ENCODE measurements around the gene HGD.
"Not testable (repeated sequence)": the region's sequence is repeated elsewhere in the genome, so short reads cannot be mapped to it uniquely, and the experiment has no call there.

Gene HGD

DNA sequence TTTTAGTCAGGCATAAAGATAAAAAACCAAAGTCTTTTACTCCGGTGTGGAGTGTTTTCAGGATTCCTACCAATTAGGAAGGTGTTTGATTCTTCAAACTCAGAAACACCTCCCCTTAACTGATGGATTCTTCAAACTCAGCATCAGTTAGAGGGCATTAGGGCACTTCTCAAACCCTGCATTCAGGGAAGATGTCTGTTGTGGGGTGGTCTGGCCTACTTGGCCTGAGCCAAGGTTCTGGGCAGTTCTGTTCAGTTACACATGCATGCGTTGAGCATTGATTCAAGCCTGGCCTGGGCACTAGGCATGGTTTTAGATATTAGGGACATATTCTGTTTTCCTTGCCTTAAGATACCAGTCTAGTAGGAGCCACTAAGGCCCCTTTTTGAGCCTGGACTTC, 1.0 kb downstream of the HGD start:
- H3K4me3 ChIP-seq (ENCODE audit: low read depth, low read length) = no peak overlapping the region
- DNase-seq (ENCODE audit: low read depth, low spot score) = no peak
- in situ Hi-C loops (cut with HindIII; ENCODE audit: low sequenced_read_pairs) = no loop called here
- TF ChIP-seq, protein P1, sequence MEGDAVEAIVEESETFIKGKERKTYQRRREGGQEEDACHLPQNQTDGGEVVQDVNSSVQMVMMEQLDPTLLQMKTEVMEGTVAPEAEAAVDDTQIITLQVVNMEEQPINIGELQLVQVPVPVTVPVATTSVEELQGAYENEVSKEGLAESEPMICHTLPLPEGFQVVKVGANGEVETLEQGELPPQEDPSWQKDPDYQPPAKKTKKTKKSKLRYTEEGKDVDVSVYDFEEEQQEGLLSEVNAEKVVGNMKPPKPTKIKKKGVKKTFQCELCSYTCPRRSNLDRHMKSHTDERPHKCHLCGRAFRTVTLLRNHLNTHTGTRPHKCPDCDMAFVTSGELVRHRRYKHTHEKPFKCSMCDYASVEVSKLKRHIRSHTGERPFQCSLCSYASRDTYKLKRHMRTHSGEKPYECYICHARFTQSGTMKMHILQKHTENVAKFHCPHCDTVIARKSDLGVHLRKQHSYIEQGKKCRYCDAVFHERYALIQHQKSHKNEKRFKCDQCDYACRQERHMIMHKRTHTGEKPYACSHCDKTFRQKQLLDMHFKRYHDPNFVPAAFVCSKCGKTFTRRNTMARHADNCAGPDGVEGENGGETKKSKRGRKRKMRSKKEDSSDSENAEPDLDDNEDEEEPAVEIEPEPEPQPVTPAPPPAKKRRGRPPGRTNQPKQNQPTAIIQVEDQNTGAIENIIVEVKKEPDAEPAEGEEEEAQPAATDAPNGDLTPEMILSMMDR (IDR thresholded peaks at IDR 0.05; ENCODE audit: low read depth, low read length) = no peak

DNA sequence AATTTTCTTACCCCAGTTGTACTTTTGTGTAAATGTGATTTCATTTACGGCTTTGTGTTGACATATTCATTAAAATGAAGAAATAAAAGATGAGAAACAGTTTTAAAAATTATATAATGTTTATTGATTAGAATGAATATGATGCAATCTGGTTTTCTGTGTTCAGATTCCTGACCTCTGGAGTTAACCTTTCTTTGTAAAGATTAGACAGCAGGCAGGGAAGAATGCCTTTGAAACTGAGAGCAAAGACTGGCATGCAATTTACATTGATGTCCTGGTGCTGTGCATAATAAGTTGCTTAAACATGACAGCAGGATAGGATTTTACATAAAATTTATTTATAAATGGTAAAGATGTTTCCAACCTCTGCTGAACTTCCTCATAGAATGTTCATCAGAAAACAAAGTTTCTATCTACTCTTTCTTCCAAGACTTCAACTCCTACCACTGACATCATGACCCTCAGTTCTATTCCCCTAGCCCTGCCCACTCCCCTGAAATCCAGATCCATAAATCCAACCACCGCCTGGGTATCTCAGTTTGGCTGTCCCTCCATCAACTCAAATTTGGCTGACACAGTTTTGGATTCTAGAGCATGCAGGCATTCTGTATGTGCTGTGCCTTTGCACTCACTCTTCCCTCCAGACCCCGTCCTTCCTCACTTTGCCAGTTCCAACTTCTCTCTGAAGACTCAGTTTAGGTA, 1.7 kb downstream of the HGD start:
- TF ChIP-seq, protein P1 (IDR thresholded peaks at IDR 0.05; ENCODE audit: low read depth, low read length) = no peak
- in situ Hi-C loops (cut with HindIII; ENCODE audit: low sequenced_read_pairs) = no loop called here
- DNase-seq (ENCODE audit: low read depth, low spot score) = no peak
- H3K4me3 ChIP-seq (ENCODE audit: low read depth, low read length) = no peak overlapping the region

GRCh38 chr3:120678984-120679383, 3.1 kb downstream of the HGD start:
- TF ChIP-seq, protein P1 (IDR thresholded peaks at IDR 0.05; ENCODE audit: low read depth, low read length) = no peak
- no peak for DNase-seq (ENCODE audit: low read depth, low spot score)
- in situ Hi-C loops (cut with HindIII; ENCODE audit: low sequenced_read_pairs) = no loop called here
- no peak overlapping the region for H3K4me3 ChIP-seq (ENCODE audit: low read depth, low read length)

GRCh38 chr3:120678331-120678947, 3.6 kb downstream of the HGD start:
- TF ChIP-seq, protein P1 (IDR thresholded peaks at IDR 0.05; ENCODE audit: low read depth, low read length) = no peak
- H3K4me3 ChIP-seq (ENCODE audit: low read depth, low read length) = no peak overlapping the region
- DNase-seq (ENCODE audit: low read depth, low spot score) = peak; percentile 78
- in situ Hi-C loops (cut with HindIII; ENCODE audit: low sequenced_read_pairs) = no loop called here

DNA sequence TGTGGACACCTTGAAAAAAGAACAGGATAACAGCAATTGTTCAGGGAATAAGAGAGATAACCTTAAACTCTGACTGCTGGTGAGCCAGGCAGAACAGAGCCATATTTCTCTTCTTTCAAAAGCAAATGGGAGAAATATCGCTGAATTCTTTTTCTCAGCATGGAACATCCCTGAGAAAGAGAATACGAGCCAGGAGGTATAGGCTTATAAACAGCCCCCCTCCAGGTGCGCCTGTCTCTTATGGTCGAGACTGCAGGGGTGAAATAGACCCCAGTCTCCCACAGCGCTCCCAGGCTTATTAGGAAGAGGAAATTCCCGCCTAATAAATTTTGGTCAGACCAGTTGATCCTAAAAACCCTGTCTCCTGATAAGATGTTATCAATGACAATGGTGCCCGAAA, 4.8 kb downstream of the HGD start:
- H3K4me3 ChIP-seq (ENCODE audit: low read depth, low read length); in situ Hi-C loops (cut with HindIII; ENCODE audit: low sequenced_read_pairs); DNase-seq (ENCODE audit: low read depth, low spot score): not testable (repeated sequence)

DNA sequence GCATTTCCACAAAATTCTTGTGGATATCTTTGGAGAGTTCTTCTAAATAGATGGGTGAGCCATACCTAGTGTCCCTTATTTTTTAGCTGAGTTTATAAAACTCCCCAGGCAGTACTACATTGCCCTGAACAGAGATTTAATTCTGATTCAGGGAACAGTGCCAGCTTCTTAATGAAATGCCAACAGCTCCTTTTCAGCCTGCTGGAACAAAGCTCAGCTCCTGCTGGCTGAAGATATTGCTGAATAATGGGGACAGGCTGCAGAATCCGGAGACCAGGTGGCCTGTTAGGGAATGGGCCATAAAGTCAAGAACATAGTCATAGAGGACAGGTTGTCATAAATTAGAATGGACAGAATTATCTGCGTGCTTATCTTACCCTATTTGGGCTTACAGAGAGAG, 8.9 kb downstream of the HGD start:
- in situ Hi-C loops (cut with HindIII; ENCODE audit: low sequenced_read_pairs) = no loop called here
- TF ChIP-seq, protein P1 (IDR thresholded peaks at IDR 0.05; ENCODE audit: low read depth, low read length) = no peak
- no peak for DNase-seq (ENCODE audit: low read depth, low spot score)
- H3K4me3 ChIP-seq (ENCODE audit: low read depth, low read length) = no peak overlapping the region

GRCh38 chr3:120670576-120670975, 11.5 kb downstream of the HGD start:
- no peak overlapping the region for H3K4me3 ChIP-seq (ENCODE audit: low read depth, low read length)
- in situ Hi-C loops (cut with HindIII; ENCODE audit: low sequenced_read_pairs) = no loop called here
- DNase-seq (ENCODE audit: low read depth, low spot score) = no peak
- TF ChIP-seq, protein P1 (IDR thresholded peaks at IDR 0.05; ENCODE audit: low read depth, low read length) = no peak

All from astrocyte of the spinal cord (primary cell).